ENCODE measurements around the gene CLIP3.

DNA sequence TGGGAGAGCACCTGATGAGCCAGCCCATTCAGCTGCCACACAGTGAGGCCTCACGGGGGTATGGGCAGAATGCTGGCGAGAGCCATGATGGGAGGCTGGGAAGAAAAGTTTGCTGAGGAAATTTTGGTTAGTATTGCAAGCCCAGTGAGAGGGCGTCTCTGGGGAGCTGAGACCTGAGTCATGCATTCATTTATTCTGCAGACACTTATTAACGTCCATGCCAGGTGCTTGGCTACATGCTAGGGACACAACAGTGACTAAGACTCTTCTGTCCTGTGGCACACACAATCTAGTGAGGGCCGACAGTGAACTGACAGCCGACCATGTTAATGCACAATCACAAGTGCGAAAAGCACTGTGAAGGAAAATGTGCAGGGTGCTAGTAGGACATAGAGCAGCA, 49.2 kb upstream of the CLIP3 start:
- TF ChIP-seq, protein P1, sequence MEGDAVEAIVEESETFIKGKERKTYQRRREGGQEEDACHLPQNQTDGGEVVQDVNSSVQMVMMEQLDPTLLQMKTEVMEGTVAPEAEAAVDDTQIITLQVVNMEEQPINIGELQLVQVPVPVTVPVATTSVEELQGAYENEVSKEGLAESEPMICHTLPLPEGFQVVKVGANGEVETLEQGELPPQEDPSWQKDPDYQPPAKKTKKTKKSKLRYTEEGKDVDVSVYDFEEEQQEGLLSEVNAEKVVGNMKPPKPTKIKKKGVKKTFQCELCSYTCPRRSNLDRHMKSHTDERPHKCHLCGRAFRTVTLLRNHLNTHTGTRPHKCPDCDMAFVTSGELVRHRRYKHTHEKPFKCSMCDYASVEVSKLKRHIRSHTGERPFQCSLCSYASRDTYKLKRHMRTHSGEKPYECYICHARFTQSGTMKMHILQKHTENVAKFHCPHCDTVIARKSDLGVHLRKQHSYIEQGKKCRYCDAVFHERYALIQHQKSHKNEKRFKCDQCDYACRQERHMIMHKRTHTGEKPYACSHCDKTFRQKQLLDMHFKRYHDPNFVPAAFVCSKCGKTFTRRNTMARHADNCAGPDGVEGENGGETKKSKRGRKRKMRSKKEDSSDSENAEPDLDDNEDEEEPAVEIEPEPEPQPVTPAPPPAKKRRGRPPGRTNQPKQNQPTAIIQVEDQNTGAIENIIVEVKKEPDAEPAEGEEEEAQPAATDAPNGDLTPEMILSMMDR (IDR thresholded peaks at IDR 0.05): no peak
- TF ChIP-seq POLR2A (IDR thresholded peaks at IDR 0.05) (no peak), POLR2AphosphoS5 (IDR thresholded peaks at IDR 0.05) (no peak)

Data from suprapubic skin (tissue), 4 donors.